HEK293 (cell line): ENCODE measurements around the gene GALNT2.

Source experiments
- CTCF ChIA-PET: fragments of 350-600 bp; formaldehyde crosslinking; extraction: SDS; loops from one replicate; lab custom pipeline; 2021; ENCODE audit warnings: antibody characterized with exemption; lab: Yijun Ruan, JAX
- POLR2A ChIA-PET: fragments of 300-600 bp; formaldehyde crosslinking; extraction: SDS; loops from one replicate; lab custom pipeline; 2020; ENCODE audit warnings: antibody characterized with exemption, inconsistent platforms; lab: Yijun Ruan, JAX
- H3K27ac ChIP-seq: fragments of 200-500 bp; sonication (Bioruptor generic); 2 replicates; pipeline ENCODE4 v1.5.1; 2014; ENCODE audit warnings: low read depth, low read length, control low read depth, inconsistent platforms; ENCODE audit errors: extremely low read depth
- H3K36me3 ChIP-seq, 2 experiments: fragments of 200-500 bp in 1 of 2; sonication (Bioruptor generic) in 1 of 2; 1 replicate in 1 of 2; 2 replicates in 1 of 2; pipeline ENCODE4 v1.5.1; 2014 to 2017; ENCODE audit warnings: inconsistent platforms in 2 of 2, low read length in 2 of 2; ENCODE audit not compliant: control insufficient read depth in 2 of 2, insufficient read depth in 1 of 2
- H3K4me1 ChIP-seq: fragments of 200-500 bp; sonication (Bioruptor generic); 2 replicates; pipeline ENCODE4 v1.5.1; 2014; ENCODE audit warnings: mild to moderate bottlenecking, low read length, inconsistent platforms; ENCODE audit not compliant: control insufficient read depth, insufficient read depth
- H3K4me3 ChIP-seq: 2 replicates; pipeline ENCODE4 v1.5.1; 2011; ENCODE audit warnings: low read depth, mild to moderate bottlenecking, control low read depth, low read length, moderate library complexity
- H3K9me3 ChIP-seq: fragments of 200-500 bp; sonication (Bioruptor generic); 2 replicates; pipeline ENCODE4 v1.5.1; 2014; ENCODE audit warnings: low read depth, low read length, inconsistent platforms; ENCODE audit not compliant: control insufficient read depth, insufficient read depth
- AEBP2 ChIP-seq: fragments of 450-650 bp; formaldehyde crosslinking; IDR thresholded peaks from 2 replicates; pipeline ENCODE4 v1.5.1; 2016; ENCODE audit warnings: missing biosample characterization, missing genetic modification characterization, borderline replicate concordance
- ATF2 ChIP-seq: fragments of 450-650 bp; formaldehyde crosslinking; IDR thresholded peaks from 2 replicates; pipeline ENCODE4 v1.5.1; 2016; ENCODE audit warnings: missing biosample characterization, missing genetic modification characterization, low read depth
- GLIS1 ChIP-seq: fragments of 450-650 bp; formaldehyde crosslinking; IDR thresholded peaks from 2 replicates; pipeline ENCODE4 v1.5.1; 2016; ENCODE audit warnings: missing biosample characterization, missing genetic modification characterization
- HIC1 ChIP-seq: fragments of 450-650 bp; formaldehyde crosslinking; IDR thresholded peaks from 2 replicates; pipeline ENCODE4 v1.5.1; 2016; ENCODE audit warnings: missing biosample characterization, missing genetic modification characterization
- INSM2 ChIP-seq: fragments of 450-650 bp; formaldehyde crosslinking; IDR thresholded peaks from 2 replicates; pipeline ENCODE4 v1.5.1; 2016; ENCODE audit warnings: missing biosample characterization, missing genetic modification characterization
- KLF7 ChIP-seq: fragments of 450-650 bp; formaldehyde crosslinking; IDR thresholded peaks from 2 replicates; pipeline ENCODE4 v1.5.1; 2016; ENCODE audit warnings: missing biosample characterization, missing genetic modification characterization, borderline replicate concordance
- PATZ1 ChIP-seq: fragments of 450-650 bp; formaldehyde crosslinking; IDR thresholded peaks from 2 replicates; pipeline ENCODE4 v1.5.1; 2016; ENCODE audit warnings: missing biosample characterization, missing genetic modification characterization
- ZBTB21 ChIP-seq: fragments of 450-650 bp; formaldehyde crosslinking; IDR thresholded peaks from 2 replicates; pipeline ENCODE4 v1.5.1; 2017; ENCODE audit warnings: missing biosample characterization, missing genetic modification characterization
- ZNF175 ChIP-seq: fragments of 450-650 bp; formaldehyde crosslinking; IDR thresholded peaks from 2 replicates; pipeline ENCODE4 v1.5.1; 2016; ENCODE audit warnings: missing biosample characterization, missing genetic modification characterization
- ZNF239 ChIP-seq: fragments of 450-650 bp; formaldehyde crosslinking; IDR thresholded peaks from 2 replicates; pipeline ENCODE4 v1.5.1; 2016; ENCODE audit warnings: missing biosample characterization, missing genetic modification characterization
- ZNF280C ChIP-seq: fragments of 450-650 bp; formaldehyde crosslinking; IDR thresholded peaks from 2 replicates; pipeline ENCODE4 v1.5.1; 2016; ENCODE audit warnings: missing biosample characterization, missing genetic modification characterization
- ZNF324 ChIP-seq: fragments of 450-650 bp; formaldehyde crosslinking; IDR thresholded peaks from 2 replicates; pipeline ENCODE4 v1.5.1; 2016; ENCODE audit warnings: missing biosample characterization, missing genetic modification characterization
- ZNF488 ChIP-seq: fragments of 450-650 bp; formaldehyde crosslinking; IDR thresholded peaks from 2 replicates; pipeline ENCODE4 v1.5.1; 2016; ENCODE audit warnings: missing biosample characterization, missing genetic modification characterization
- ZNF549 ChIP-seq: fragments of 450-650 bp; IDR thresholded peaks from 2 replicates; pipeline ENCODE4 v1.5.1; 2018; ENCODE audit warnings: missing biosample characterization, missing genetic modification characterization, mild to moderate bottlenecking, inconsistent platforms, moderate library complexity
- ZNF600 ChIP-seq: fragments of 450-650 bp; formaldehyde crosslinking; IDR thresholded peaks from 2 replicates; pipeline ENCODE4 v1.5.1; 2016; ENCODE audit warnings: missing biosample characterization, missing genetic modification characterization
- ZNF660 ChIP-seq: fragments of 450-650 bp; IDR thresholded peaks from 2 replicates; pipeline ENCODE4 v1.5.1; 2018; ENCODE audit warnings: missing biosample characterization, mild to moderate bottlenecking, missing genetic modification characterization
- ZNF791 ChIP-seq: fragments of 450-650 bp; formaldehyde crosslinking; IDR thresholded peaks from 2 replicates; pipeline ENCODE4 v1.5.1; 2016; ENCODE audit warnings: missing biosample characterization, missing genetic modification characterization
- ZNF837 ChIP-seq: fragments of 450-650 bp; formaldehyde crosslinking; IDR thresholded peaks from 2 replicates; pipeline ENCODE4 v1.5.1; 2016; ENCODE audit warnings: missing biosample characterization, missing genetic modification characterization

The GALNT2 gene

GRCh38 chr1:230216896-230217295 is 149.9 kb downstream of the GALNT2 start:
- CTCF ChIA-PET, result no interaction called here
- POLR2A ChIA-PET, result no interaction called here
- Histone ChIP-seq H3K9me3 (no peaks in the 10 kb centered on the region), H3K4me3 (no peak overlapping the region), H3K27ac (no peak overlapping the region), H3K4me1 (0 out of 2 replicates have a peak, but pooled peaks cover 3% of the 10 kb centered on the region), H3K36me3 (no peaks in the 10 kb centered on the region)
- TF ChIP-seq ZNF837 (tag by site-specific recombination) (no peak), ZNF175 (tag by site-specific recombination) (no peak), HIC1 (no peak), PATZ1 (tag by site-specific recombination) (no peak), GLIS1 (tag by site-specific recombination) (no peak), ZNF239 (tag by site-specific recombination) (no peak), ZNF324 (tag by site-specific recombination) (no peak), ZNF660 (tag by site-specific recombination) (no peak), ZNF791 (tag by site-specific recombination) (no peak), INSM2 (tag by site-specific recombination) (no peak), AEBP2 (tag by site-specific recombination) (no peak), KLF7 (tag by site-specific recombination) (no peak), ZNF600 (no peak), ATF2 (tag by site-specific recombination) (no peak), ZBTB21 (tag by site-specific recombination) (no peak), ZNF488 (tag by site-specific recombination) (no peak), ZNF280C (tag by site-specific recombination) (no peak), ZNF549 (tag by site-specific recombination) (no peak)
